OCI-M1 (cell line): ENCODE measurements around the gene OR5L2.
"Not testable (repeated sequence)": the region's sequence is repeated elsewhere in the genome, so short reads cannot be mapped to it uniquely, and the experiment has no call there.

ENCODE experiments used
- DNase-seq: peaks from one replicate; lab custom pipeline; 2025; lab: John Stamatoyannopoulos, UW

The OR5L2 gene

GRCh38 chr11:55826919-55827318 lies at the start of gene OR5L2:
Gene OR5L2, plus strand, starts transcription at chr11:55827219. Its CDS starts 0 bp downstream, at chr11:55827219.
- no peak for DNase-seq

GRCh38 chr11:55791606-55792005 lies 35.4 kb upstream of the OR5L2 start:
- DNase-seq = no peak

GRCh38 chr11:55793321-55793720 lies 33.7 kb upstream of the OR5L2 start:
- no peak for DNase-seq

GRCh38 chr11:55795256-55795655 lies 31.8 kb upstream of the OR5L2 start, which contains the start of gene OR5D14:
Gene OR5D14, plus strand, starts transcription at chr11:55795556. Its CDS starts 0 bp downstream, at chr11:55795556.
- DNase-seq = no peak

- DNase-seq = no peak
Measured at GRCh38 chr11:55806248-55806647, 20.8 kb upstream of the OR5L2 start.

- DNase-seq = no peak
Measured at GRCh38 chr11:55811067-55811466, 16.0 kb upstream of the OR5L2 start, which contains the start of gene OR5L1. Gene OR5L1, plus strand, starts transcription at chr11:55811367. Its CDS starts 100 bp downstream, at chr11:55811467.

GRCh38 chr11:55819330-55819729 lies 7.7 kb upstream of the OR5L2 start, which contains the start of gene OR5D18:
Gene OR5D18, plus strand, starts transcription at chr11:55819630. Its CDS starts 0 bp downstream, at chr11:55819630.
- no peak for DNase-seq

GRCh38 chr11:55838452-55838851 lies 11.4 kb downstream of the OR5L2 start, which contains the start of gene OR5D16:
Gene OR5D16, plus strand, starts transcription at chr11:55838752. Its CDS starts 0 bp downstream, at chr11:55838752.
- DNase-seq = no peak

GRCh38 chr11:55847453-55847852 lies 20.4 kb downstream of the OR5L2 start:
- no peak for DNase-seq

GRCh38 chr11:55849037-55849436 lies 22.0 kb downstream of the OR5L2 start:
- DNase-seq = no peak

GRCh38 chr11:55852141-55852540 lies 25.1 kb downstream of the OR5L2 start:
- DNase-seq = no peak

GRCh38 chr11:55854704-55855103 lies 27.7 kb downstream of the OR5L2 start:
- no peak for DNase-seq

- DNase-seq = not testable (repeated sequence)
Measured at GRCh38 chr11:55867354-55867753, 40.3 kb downstream of the OR5L2 start.

- not testable (repeated sequence) for DNase-seq
Measured at GRCh38 chr11:55872731-55873130, 45.7 kb downstream of the OR5L2 start.

- not testable (repeated sequence) for DNase-seq
Measured at GRCh38 chr11:55873146-55873545, 46.1 kb downstream of the OR5L2 start.
